ENCODE data around the gene SCGB1D1. TPM values are rescaled to one million over a fixed set of nuclear protein-coding genes. Genes with fewer than 3 reads are reported as not detected.
A peak's percentile ranks its signal among the peaks of the same experiment; 100 is the strongest.

SCGB1D1 gene
- total and polyA plus RNA-seq, 10 of the 15 experiments (the other 5 are each of a cell fraction or from before 2014, with no cell fraction given), result not detected

GRCh38 chr11:62171261-62171723 is 18.7 kb upstream of the SCGB1D1 start:
- FAIRE-seq (peak; percentile 94), ATAC-seq (peak; percentile 88), DNase-seq (ENCODE audit: low read depth, low spot score) (peak; percentile 13)
- no peaks in the 10 kb centered on the region for H3K79me2 ChIP-seq (ENCODE audit: control insufficient read depth, insufficient read depth, low read length)
- H3K27me3 ChIP-seq (replicated peaks in 1 of 2; ENCODE audit: control insufficient read depth in 2 of 2, insufficient read depth in 2 of 2, low read length in 1 of 2), result 0 out of 4 replicates have a peak, but pooled peaks cover 0 to 2% of the 10 kb centered on the region in 2 experiments
- ChIA-PET POLR2A (no interaction called here), RAD21 (ENCODE audit: unreplicated experiment) (interaction anchor here (1.0 kb wide), 1 partner anchor 140 kb away, joined by 6 read pairs; no protein-coding TSS in a partner anchor), SMC1A (ENCODE audit: uncharacterized antibody, unreplicated experiment) (interaction anchor here (0.8 to 2.1 kb wide), 4 partner anchors 41 to 144 kb away, joined by 3 to 5 read pairs (median 3); no protein-coding TSS in a partner anchor), CTCF (interaction anchor here (0.8 to 2.1 kb wide), 18 partner anchors 16 to 206 kb away, joined by 3 to 12 read pairs (median 4); partner anchors contain the start of gene SCGB1D2)
- intact Hi-C loops (cut with micrococcal nuclease; ENCODE audit: unreplicated experiment) (loop anchor here (1.0 to 5.0 kb wide), 2 partner anchors 140 to 206 kb away; no protein-coding TSS in a partner anchor), in situ Hi-C loops (cut with MboI) (loop anchor here (5.0 kb wide), 1 partner anchor 141 kb away; no protein-coding TSS in a partner anchor)
- no peaks in the 10 kb centered on the region for H3K4me1 ChIP-seq (ENCODE audit: control insufficient read depth, insufficient read depth, low read length)
- TF ChIP-seq RAD21 (IDR thresholded peaks at IDR 0.05; ENCODE audit: insufficient read depth, low read depth, low read length) (peak; percentile 59), BACH1 (IDR thresholded peaks at IDR 0.05; ENCODE audit: borderline replicate concordance) (no peak), SMC3 (IDR thresholded peaks at IDR 0.05; ENCODE audit: borderline replicate concordance, low read length) (peak; percentile 72; the same call in 1 of the 2 replicates)
- TF ChIP-seq, protein P1, sequence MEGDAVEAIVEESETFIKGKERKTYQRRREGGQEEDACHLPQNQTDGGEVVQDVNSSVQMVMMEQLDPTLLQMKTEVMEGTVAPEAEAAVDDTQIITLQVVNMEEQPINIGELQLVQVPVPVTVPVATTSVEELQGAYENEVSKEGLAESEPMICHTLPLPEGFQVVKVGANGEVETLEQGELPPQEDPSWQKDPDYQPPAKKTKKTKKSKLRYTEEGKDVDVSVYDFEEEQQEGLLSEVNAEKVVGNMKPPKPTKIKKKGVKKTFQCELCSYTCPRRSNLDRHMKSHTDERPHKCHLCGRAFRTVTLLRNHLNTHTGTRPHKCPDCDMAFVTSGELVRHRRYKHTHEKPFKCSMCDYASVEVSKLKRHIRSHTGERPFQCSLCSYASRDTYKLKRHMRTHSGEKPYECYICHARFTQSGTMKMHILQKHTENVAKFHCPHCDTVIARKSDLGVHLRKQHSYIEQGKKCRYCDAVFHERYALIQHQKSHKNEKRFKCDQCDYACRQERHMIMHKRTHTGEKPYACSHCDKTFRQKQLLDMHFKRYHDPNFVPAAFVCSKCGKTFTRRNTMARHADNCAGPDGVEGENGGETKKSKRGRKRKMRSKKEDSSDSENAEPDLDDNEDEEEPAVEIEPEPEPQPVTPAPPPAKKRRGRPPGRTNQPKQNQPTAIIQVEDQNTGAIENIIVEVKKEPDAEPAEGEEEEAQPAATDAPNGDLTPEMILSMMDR (IDR thresholded peaks at IDR 0.05 in 2 of 3, conservative IDR thresholded peaks at IDR 0.05 in 1 of 3; ENCODE audit: control insufficient read depth in 2 of 3, extremely low read depth in 1 of 3, insufficient read depth in 1 of 3, low read depth in 3 of 3, low read length in 3 of 3), result peak; percentile 65 to 74 (median 72); a peak in 5 of 6 replicates
- H3K27ac ChIP-seq (ENCODE audit: control insufficient read depth, insufficient read depth), result no peak overlapping the region
- H3K9me3 ChIP-seq (replicated peaks; ENCODE audit: control insufficient read depth, insufficient read depth, low read length), result no peaks in the 10 kb centered on the region
- no peak overlapping the region for H3K4me3 ChIP-seq
- no peaks in the 10 kb centered on the region for H4K20me1 ChIP-seq (ENCODE audit: control insufficient read depth, insufficient read depth)
- H3K9ac ChIP-seq (ENCODE audit: control insufficient read depth, insufficient read depth, low read length), result no peak overlapping the region
- WGBS (ENCODE audit: insufficient coverage, insufficient replicate concordance, low lambda C conversion rate, missing lambda C conversion rate), result under 1% methylated on average over 14 of the region's 14 CpGs
- no peaks in the 10 kb centered on the region for H3K36me3 ChIP-seq (ENCODE audit: control insufficient read depth in 2 of 2, insufficient read depth in 2 of 2, low read length in 1 of 2)
- BruUV-seq (replicated peaks), result no TSS peak
- H3K4me2 ChIP-seq (ENCODE audit: control insufficient read depth, insufficient read depth), result no peak overlapping the region
- H2AFZ ChIP-seq (ENCODE audit: control insufficient read depth, low read depth, low read length), result no peak overlapping the region

Measured in GM12878 (cell line).